Measurements from ENCODE around the gene FOXN1.

The FOXN1 gene

GRCh38 chr17:28532050-28532960 is 26.2 kb downstream of the FOXN1 start:
- no peak for DNase-seq
- H3K36me3 Mint-ChIP-seq = no peaks in the 10 kb centered on the region
- peaks cover 21% of the 10 kb centered on the region for H3K27me3 Mint-ChIP-seq
- no peak overlapping the region for H3K27ac Mint-ChIP-seq
- no peak overlapping the region for H3K4me3 Mint-ChIP-seq
- H3K9me3 Mint-ChIP-seq = no peaks in the 10 kb centered on the region
- CTCF ChIA-PET = interaction anchor here (1.5 kb wide), 1 partner anchor 8 kb away, joined by 5 read pairs; no protein-coding TSS in a partner anchor
- H3K4me1 Mint-ChIP-seq = no peaks in the 10 kb centered on the region

- peaks cover 21% of the 10 kb centered on the region for H3K27me3 Mint-ChIP-seq
- no peaks in the 10 kb centered on the region for H3K9me3 Mint-ChIP-seq
- H3K4me3 Mint-ChIP-seq = no peak overlapping the region
- no peaks in the 10 kb centered on the region for H3K4me1 Mint-ChIP-seq
- H3K36me3 Mint-ChIP-seq = no peaks in the 10 kb centered on the region
- no peak overlapping the region for H3K27ac Mint-ChIP-seq
- CTCF ChIA-PET = no interaction called here
- no peak for DNase-seq
Measured at GRCh38 chr17:28533091-28533807, 27.1 kb downstream of the FOXN1 start.

GRCh38 chr17:28534740-28535375 is 28.7 kb downstream of the FOXN1 start:
- H3K4me1 Mint-ChIP-seq = no peaks in the 10 kb centered on the region
- no peaks in the 10 kb centered on the region for H3K36me3 Mint-ChIP-seq
- no peak overlapping the region for H3K4me3 Mint-ChIP-seq
- DNase-seq = no peak
- CTCF ChIA-PET = interaction anchor here (1.2 to 3.1 kb wide), 2 partner anchors 10 to 13 kb away, joined by 4 to 12 read pairs; no protein-coding TSS in a partner anchor
- H3K27ac Mint-ChIP-seq = no peak overlapping the region
- H3K9me3 Mint-ChIP-seq = no peaks in the 10 kb centered on the region
- H3K27me3 Mint-ChIP-seq = peaks cover 15% of the 10 kb centered on the region

- Mint-ChIP-seq H3K36me3 (no peaks in the 10 kb centered on the region), H3K4me1 (no peaks in the 10 kb centered on the region), H3K9me3 (no peaks in the 10 kb centered on the region), H3K27me3 (peaks cover 6% of the 10 kb centered on the region), H3K4me3 (no peak overlapping the region), H3K27ac (no peak overlapping the region)
- CTCF ChIA-PET = interaction anchor here (1.2 to 3.1 kb wide), 2 partner anchors 11 to 42 kb away, joined by 3 to 12 read pairs; no protein-coding TSS in a partner anchor
- no peak for DNase-seq
Measured at GRCh38 chr17:28536532-28537218, 30.5 kb downstream of the FOXN1 start.

- Mint-ChIP-seq H3K36me3 (no peaks in the 10 kb centered on the region), H3K4me3 (no peak overlapping the region), H3K4me1 (no peaks in the 10 kb centered on the region), H3K9me3 (no peaks in the 10 kb centered on the region), H3K27me3 (peaks cover 3% of the 10 kb centered on the region), H3K27ac (no peak overlapping the region)
- CTCF ChIA-PET = interaction anchor here (1.1 to 3.1 kb wide), 3 partner anchors 10 to 271 kb away, joined by 3 to 12 read pairs (median 3); no protein-coding TSS in a partner anchor
- no peak for DNase-seq
Measured at GRCh38 chr17:28537219-28537610, 31.1 kb downstream of the FOXN1 start.

GRCh38 chr17:28538296-28538895 is 32.2 kb downstream of the FOXN1 start:
- Mint-ChIP-seq H3K27me3 (peaks cover 3% of the 10 kb centered on the region), H3K4me1 (no peaks in the 10 kb centered on the region), H3K9me3 (no peaks in the 10 kb centered on the region), H3K36me3 (no peaks in the 10 kb centered on the region), H3K27ac (no peak overlapping the region), H3K4me3 (no peak overlapping the region)
- CTCF ChIA-PET = interaction anchor here (0.8 to 1.1 kb wide), 2 partner anchors 122 to 270 kb away, joined by 3 to 5 read pairs; no protein-coding TSS in a partner anchor
- DNase-seq = no peak

- Mint-ChIP-seq H3K27me3 (peaks cover 3% of the 10 kb centered on the region), H3K4me1 (no peaks in the 10 kb centered on the region), H3K4me3 (no peak overlapping the region), H3K36me3 (no peaks in the 10 kb centered on the region), H3K9me3 (no peaks in the 10 kb centered on the region), H3K27ac (no peak overlapping the region)
- DNase-seq = no peak
- CTCF ChIA-PET = interaction anchor here (0.6 to 2.0 kb wide), 12 partner anchors 9 to 411 kb away, joined by 3 to 5 read pairs (median 3); no protein-coding TSS in a partner anchor
Measured at GRCh38 chr17:28540231-28540630, 34.1 kb downstream of the FOXN1 start.

- H3K36me3 Mint-ChIP-seq = peaks cover 2% of the 10 kb centered on the region
- H3K4me3 Mint-ChIP-seq = no peak overlapping the region
- no peaks in the 10 kb centered on the region for H3K27me3 Mint-ChIP-seq
- H3K9me3 Mint-ChIP-seq = no peaks in the 10 kb centered on the region
- no peak overlapping the region for H3K27ac Mint-ChIP-seq
- H3K4me1 Mint-ChIP-seq = no peaks in the 10 kb centered on the region
- DNase-seq = no peak
- CTCF ChIA-PET = interaction anchor here (0.9 to 2.0 kb wide), 6 partner anchors 8 to 58 kb away, joined by 3 to 5 read pairs (median 4); no protein-coding TSS in a partner anchor
Measured at GRCh38 chr17:28541439-28541838, 35.3 kb downstream of the FOXN1 start.

- Mint-ChIP-seq H3K4me3 (no peak overlapping the region), H3K36me3 (peaks cover 5% of the 10 kb centered on the region), H3K27ac (no peak overlapping the region), H3K27me3 (no peaks in the 10 kb centered on the region), H3K9me3 (no peaks in the 10 kb centered on the region), H3K4me1 (peaks cover 22% of the 10 kb centered on the region)
- CTCF ChIA-PET = interaction anchor here (1.0 kb wide), 1 partner anchor 9 kb away, joined by 4 read pairs; no protein-coding TSS in a partner anchor
- no peak for DNase-seq
Measured at GRCh38 chr17:28544402-28545140, 38.4 kb downstream of the FOXN1 start.

- Mint-ChIP-seq H3K9me3 (no peaks in the 10 kb centered on the region), H3K4me1 (peaks cover 27% of the 10 kb centered on the region), H3K27me3 (no peaks in the 10 kb centered on the region), H3K36me3 (peaks cover 5% of the 10 kb centered on the region), H3K4me3 (no peak overlapping the region), H3K27ac (no peak overlapping the region)
- DNase-seq = no peak
- CTCF ChIA-PET = interaction anchor here (1.0 kb wide), 1 partner anchor 10 kb away, joined by 4 read pairs; no protein-coding TSS in a partner anchor
Measured at GRCh38 chr17:28545141-28545503, 39.0 kb downstream of the FOXN1 start.

- CTCF ChIA-PET = interaction anchor here (1.7 to 2.6 kb wide), 2 partner anchors 9 to 52 kb away, joined by 5 to 12 read pairs; no protein-coding TSS in a partner anchor
- Mint-ChIP-seq H3K27me3 (no peaks in the 10 kb centered on the region), H3K4me1 (peaks cover 35% of the 10 kb centered on the region), H3K27ac (no peak overlapping the region), H3K4me3 (no peak overlapping the region), H3K36me3 (peaks cover 5% of the 10 kb centered on the region), H3K9me3 (no peaks in the 10 kb centered on the region)
- no peak for DNase-seq
Measured at GRCh38 chr17:28545787-28546415, 39.8 kb downstream of the FOXN1 start.

GRCh38 chr17:28547096-28547622 is 41.0 kb downstream of the FOXN1 start:
- CTCF ChIA-PET = interaction anchor here (0.8 to 4.9 kb wide), 9 partner anchors 11 to 131 kb away, joined by 3 to 29 read pairs (median 5); partner anchors contain the start of gene PIGS
- Mint-ChIP-seq H3K4me3 (peak overlapping the region; percentile 65), H3K36me3 (peaks cover 8% of the 10 kb centered on the region), H3K27ac (peak overlapping the region; percentile 91), H3K9me3 (no peaks in the 10 kb centered on the region), H3K27me3 (no peaks in the 10 kb centered on the region), H3K4me1 (peaks cover 45% of the 10 kb centered on the region)
- DNase-seq = no peak
